SH-SY5Y (cell line): Measurements from ENCODE around the gene SMPD2.

Source experiments
- GATA2 ChIP-seq: IDR thresholded peaks from 2 replicates; pipeline ENCODE4 v1.6.1; 2011; ENCODE audit warnings: mild to moderate bottlenecking, low read depth, low read length
- GATA3 ChIP-seq: IDR thresholded peaks from 2 replicates; pipeline ENCODE4 v1.6.1; 2011; ENCODE audit warnings: low read depth, mild to moderate bottlenecking, low read length, moderate library complexity

SMPD2 gene

DNA sequence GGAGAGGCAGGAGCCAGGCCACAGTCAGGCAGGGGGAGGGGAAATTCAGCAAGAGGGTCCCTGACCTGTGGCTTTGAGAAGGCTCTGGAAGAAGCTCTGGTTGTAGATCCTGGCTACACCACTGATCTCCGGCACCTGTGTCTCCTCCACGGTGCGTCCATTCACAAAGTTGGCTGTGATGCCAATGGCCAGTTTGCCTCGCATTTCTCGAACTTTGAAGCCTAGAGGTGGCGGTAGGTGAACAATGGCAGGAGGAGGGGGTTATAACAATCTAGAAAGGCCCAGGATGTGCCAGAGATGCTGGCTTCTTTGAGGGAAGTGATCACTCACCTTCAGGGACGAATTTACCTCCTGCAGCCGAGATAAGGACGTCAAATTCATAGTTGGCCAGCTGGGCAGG lies 11.7 kb downstream of the SMPD2 start:
- no peak for TF ChIP-seq GATA2
- no peak for TF ChIP-seq GATA3

DNA sequence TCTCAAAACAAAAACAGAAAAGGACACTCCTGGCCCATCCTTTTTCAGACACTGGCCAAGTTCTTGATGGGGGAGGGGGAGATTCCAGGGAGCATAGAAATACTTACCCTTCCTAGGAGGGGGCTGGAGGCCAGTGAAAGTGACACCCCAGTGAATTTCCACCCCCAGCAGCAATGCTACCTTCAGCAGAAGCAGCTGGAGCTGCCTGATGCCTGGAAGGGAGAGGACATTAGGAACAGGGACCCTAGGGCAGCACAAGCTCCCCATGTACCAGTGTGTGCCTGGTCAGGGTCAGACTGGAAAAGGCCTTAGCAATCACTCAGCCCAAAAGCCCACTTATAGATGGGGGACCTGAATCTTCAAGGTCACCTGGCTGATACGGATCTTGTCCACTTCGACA lies 12.6 kb downstream of the SMPD2 start:
- TF ChIP-seq GATA3, result no peak
- TF ChIP-seq GATA2, result no peak

GRCh38 chr6:109453594-109454495 lies 13.3 kb downstream of the SMPD2 start:
- TF ChIP-seq GATA2 (no peak), GATA3 (no peak)

DNA sequence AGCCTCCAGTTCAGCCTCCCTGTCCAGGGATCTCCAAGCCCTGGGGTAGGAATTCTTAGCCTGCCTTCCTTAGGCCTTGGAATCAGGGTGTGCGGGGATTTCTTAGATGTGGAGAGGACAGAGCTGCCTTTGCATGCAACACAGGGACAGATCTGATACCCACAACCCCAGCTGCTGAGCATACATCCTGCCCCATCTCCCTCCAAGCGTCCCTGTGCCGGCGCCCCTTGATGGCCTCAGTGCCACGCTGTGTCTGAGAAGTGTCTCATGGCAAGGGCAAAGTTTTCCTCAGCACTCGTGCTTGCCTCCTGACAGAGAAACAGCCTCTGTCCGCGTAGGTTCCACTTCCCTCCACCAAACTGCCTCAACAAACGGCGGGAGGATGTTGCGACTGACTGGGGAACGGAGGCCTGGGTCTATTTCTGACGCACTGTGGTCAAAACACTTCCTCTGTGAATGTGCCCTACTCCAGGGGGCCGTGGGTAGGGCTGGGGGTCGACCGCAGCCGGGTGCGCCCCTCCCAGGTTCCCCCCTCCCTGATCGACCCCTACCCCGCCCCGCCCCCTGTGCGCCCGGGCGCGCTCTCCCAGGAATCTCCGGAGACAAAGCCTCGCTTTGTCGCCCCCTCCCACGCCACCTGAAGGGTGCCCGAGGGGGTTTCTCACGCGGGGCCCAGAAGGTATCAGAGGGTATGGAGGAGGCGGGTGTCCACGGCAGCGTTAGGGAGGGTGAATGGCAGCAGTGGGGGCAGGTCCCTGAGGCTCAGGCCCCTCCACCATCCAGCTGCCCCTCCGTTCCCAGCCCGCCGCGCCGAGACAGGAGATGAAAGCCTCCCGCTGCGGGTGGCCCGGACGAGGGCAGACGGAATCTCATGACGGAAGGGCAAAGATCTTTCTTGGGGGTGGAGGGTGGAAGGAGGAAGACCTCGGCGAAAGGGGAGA lies 14.2 kb downstream of the SMPD2 start:
- no peak for TF ChIP-seq GATA2
- TF ChIP-seq GATA3, result no peak

DNA sequence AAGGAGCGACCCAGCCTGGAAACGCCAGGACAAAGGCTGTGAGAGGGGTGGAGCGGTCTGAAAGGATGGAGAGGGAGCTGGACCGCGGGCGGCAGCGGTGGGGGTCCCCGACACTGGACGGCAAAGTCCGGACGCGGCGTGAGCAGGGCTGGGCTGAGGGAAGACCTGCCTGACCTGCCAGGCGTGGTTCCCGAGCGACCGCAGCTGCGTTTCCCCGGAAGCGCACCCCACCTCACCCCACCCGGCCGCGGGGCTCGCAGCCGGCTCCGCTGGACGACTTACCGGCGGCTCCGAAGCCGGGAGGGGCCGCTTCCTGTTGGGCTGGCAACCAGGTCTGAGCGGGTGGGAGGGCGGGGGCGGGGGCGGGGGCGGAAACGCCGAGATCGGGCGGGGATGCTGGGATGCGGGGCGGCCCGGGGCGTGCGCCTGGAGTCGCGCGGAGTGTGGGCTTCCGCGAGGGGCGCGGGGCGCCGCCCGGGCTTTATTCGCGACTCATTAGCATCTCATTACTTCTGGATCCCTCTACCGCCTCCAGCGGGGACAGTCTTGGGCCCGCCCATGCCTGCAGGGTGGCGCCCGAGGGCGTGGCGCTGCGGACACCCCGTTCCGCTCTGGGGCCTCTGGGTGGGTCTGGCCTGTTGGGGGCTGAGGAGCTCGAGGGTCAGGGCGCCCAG lies 15.1 kb downstream of the SMPD2 start, which contains the start of gene MICAL1:
MICAL1 (minus strand) TSS at position 336 of the 674 bp plus-strand sequence. CDS start 1,576 bp downstream, outside the sequence.
- no peak for TF ChIP-seq GATA2
- TF ChIP-seq GATA3, result no peak

DNA sequence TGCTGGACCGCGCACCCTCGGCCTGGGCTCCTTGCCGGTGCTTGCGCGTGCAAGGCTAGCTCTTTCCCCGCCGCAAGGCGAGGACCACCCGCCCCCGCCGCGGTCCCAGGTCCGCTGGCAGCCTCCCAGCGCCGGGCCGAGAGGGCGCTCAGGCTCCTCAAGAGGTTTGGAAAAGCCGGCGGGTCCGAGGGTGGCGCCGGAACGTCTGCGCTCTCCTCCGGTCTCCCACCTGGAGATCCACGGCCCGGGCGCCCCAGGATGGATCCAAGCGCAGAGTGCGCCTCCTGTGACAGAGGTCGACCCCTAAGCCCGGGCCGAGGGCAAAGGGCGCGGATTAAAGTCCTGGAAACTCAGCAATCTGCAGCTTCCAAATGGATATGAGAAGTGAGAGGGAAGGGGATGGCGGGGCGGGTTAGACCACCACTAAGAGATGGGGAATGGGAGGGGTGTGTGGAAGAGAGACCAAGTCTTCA lies 15.6 kb downstream of the SMPD2 start:
- TF ChIP-seq GATA2, result no peak
- TF ChIP-seq GATA3, result no peak

- TF ChIP-seq GATA3 (no peak), GATA2 (no peak)
These were observed 16.4 kb downstream of the SMPD2 start for GRCh38 chr6:109456710-109457561.

GRCh38 chr6:109457562-109457996 lies 17.1 kb downstream of the SMPD2 start:
- TF ChIP-seq GATA2 (no peak), GATA3 (no peak)

DNA sequence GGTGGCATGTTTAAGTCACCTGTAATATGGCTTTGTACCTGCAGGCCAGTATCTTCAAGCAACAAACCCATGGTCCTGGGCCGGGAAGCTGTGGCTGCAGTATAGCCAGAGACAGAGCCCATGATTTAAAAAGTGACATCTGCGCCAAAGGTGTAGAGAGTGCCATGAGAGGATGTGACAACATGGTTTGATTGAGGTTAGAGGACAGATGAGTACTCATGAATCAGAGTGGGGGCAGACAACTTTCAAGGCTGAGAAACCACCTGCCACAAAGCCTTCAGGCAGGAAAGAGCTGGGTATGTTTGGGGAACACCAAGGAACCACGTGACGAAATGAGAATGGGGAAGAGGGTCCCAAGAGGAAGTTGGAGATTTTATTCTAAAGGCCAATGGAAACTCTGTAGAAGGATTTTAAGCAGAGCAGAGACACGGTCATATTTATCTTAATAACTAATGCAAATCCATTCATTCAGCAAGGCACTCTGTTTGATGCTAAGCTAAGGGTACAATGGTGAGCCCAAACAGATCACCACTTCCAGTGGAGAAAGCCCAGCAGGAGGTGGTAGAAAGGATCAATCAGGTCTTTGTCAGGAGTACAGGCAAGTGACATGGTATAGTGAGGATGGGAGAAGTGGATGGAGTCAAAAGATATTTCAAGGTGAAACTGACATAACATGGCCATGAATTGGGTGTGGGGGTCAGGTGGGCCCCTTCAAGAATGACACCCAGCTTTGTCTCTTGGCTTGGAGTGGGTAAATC lies 18.4 kb downstream of the SMPD2 start:
- TF ChIP-seq GATA3, result no peak
- no peak for TF ChIP-seq GATA2

DNA sequence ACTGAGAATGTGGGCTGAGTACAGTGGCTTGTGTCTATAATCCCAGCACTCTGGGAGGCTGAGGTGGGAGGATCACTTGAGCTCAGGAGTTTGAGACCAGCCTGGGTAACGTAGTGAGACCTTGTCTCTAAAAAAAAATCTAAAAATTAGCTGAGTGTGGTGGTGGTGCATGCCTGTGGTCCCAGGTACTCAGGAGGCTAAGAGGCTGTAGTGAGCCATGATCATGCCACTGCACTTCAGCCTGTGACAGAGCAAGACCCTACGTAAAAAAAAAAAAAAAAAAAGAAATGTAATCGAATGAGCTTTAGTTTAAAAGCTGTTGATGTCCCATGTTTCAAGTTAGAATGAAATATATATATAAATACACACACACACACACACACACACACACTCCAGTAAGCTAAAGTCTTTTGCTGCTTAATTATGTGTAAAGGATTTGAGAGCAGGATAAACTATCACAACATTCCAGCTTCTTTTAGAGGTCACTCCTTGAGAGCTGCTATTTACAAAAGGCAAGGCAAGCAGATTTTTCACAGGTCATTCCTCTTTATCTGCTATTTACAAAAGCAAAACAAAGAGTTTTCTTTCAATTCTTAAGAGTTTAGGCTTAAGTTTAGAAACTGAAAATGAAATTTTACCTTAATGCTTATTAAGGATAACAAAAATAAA lies 19.8 kb downstream of the SMPD2 start:
- TF ChIP-seq GATA3 (no peak), GATA2 (no peak)

- TF ChIP-seq GATA2 (no peak), GATA3 (no peak)
These were observed 21.4 kb downstream of the SMPD2 start for GRCh38 chr6:109461733-109462526.
